Gastroesophageal sphincter (tissue), 3 donors: ENCODE measurements around the gene POLD2.

Experiments used
- CTCF ChIP-seq, 4 experiments: fragments of 200-600 bp in 2 of 4; fragments of 450-650 bp in 2 of 4; sonication (generic) in 1 of 4; IDR thresholded peaks; one replicate each; pipeline ENCODE4 v1.5.1; 2017 to 2019; ENCODE audit warnings: antibody characterized with exemption in 4 of 4, mild to moderate bottlenecking in 2 of 4, moderate library complexity in 2 of 4
- EP300 ChIP-seq: sonication (generic); formaldehyde crosslinking; IDR thresholded peaks from one replicate; pipeline ENCODE4 v1.6.1; 2017; ENCODE audit warnings: antibody characterized with exemption, mild to moderate bottlenecking

DNA sequence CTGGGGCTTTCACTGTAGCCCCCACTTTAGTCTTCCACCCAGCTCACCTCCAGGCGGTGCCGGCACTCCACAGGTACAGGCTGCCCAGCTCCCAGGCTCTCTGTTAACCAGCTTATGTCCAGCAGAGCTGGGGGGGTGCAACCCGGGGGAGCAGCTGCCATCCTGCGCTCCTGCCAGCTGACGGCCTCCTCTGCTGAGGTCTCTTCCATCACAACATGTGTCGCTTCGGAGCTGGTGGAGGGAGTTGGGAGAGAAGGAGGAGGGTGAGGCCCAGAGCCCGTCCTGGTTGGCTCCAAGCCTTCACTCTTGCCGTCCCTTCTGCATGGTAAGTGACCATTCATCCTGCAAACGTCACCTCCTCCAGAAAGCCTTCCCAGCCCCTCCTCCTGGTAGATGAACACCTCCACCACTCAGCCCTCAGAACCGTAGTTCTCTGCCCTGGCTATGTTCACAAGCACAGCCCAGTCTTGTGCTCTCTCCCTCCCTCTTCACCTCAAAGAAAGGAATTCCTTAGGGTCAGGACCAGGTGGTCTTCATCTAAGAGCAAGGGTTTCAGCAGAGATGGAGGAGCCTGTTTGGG is 42.6 kb downstream of the POLD2 start:
- TF ChIP-seq EP300 (no peak), CTCF (IDR thresholded peaks at IDR 0.05) (no peak)
